ENCODE results near the gene RBM22. TPM values are rescaled to one million over a fixed set of nuclear protein-coding genes. Genes with fewer than 3 reads are reported as not detected.

Gene RBM22
- total RNA-seq, 1 donor from 2014 or later = 36.0 TPM

GRCh38 chr5:150690760-150691159 lies 10.1 kb downstream of the RBM22 start:
- TF ChIP-seq, protein P1, sequence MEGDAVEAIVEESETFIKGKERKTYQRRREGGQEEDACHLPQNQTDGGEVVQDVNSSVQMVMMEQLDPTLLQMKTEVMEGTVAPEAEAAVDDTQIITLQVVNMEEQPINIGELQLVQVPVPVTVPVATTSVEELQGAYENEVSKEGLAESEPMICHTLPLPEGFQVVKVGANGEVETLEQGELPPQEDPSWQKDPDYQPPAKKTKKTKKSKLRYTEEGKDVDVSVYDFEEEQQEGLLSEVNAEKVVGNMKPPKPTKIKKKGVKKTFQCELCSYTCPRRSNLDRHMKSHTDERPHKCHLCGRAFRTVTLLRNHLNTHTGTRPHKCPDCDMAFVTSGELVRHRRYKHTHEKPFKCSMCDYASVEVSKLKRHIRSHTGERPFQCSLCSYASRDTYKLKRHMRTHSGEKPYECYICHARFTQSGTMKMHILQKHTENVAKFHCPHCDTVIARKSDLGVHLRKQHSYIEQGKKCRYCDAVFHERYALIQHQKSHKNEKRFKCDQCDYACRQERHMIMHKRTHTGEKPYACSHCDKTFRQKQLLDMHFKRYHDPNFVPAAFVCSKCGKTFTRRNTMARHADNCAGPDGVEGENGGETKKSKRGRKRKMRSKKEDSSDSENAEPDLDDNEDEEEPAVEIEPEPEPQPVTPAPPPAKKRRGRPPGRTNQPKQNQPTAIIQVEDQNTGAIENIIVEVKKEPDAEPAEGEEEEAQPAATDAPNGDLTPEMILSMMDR (IDR thresholded peaks at IDR 0.05) = no peak
- Mint-ChIP-seq H3K27ac (ENCODE audit: unreplicated experiment) (no peak overlapping the region), H3K4me3 (ENCODE audit: unreplicated experiment) (no peak overlapping the region), H3K27me3 (ENCODE audit: low read depth) (no peaks in the 10 kb centered on the region), H3K9me3 (ENCODE audit: low read depth) (no peaks in the 10 kb centered on the region), H3K36me3 (ENCODE audit: low read depth) (peaks cover 48% of the 10 kb centered on the region), H3K4me1 (ENCODE audit: low read depth) (peaks cover 5% of the 10 kb centered on the region)
- DNase-seq (ENCODE audit: low spot score) = no peak

GRCh38 chr5:150689120-150689519 lies 11.7 kb downstream of the RBM22 start:
- TF ChIP-seq, protein P1 (IDR thresholded peaks at IDR 0.05) = no peak
- no peaks in the 10 kb centered on the region for H3K9me3 Mint-ChIP-seq (ENCODE audit: low read depth)
- peaks cover 33% of the 10 kb centered on the region for H3K36me3 Mint-ChIP-seq (ENCODE audit: low read depth)
- no peak for DNase-seq (ENCODE audit: low spot score)
- H3K4me1 Mint-ChIP-seq (ENCODE audit: low read depth) = no peaks in the 10 kb centered on the region
- no peak overlapping the region for H3K4me3 Mint-ChIP-seq (ENCODE audit: unreplicated experiment)
- no peaks in the 10 kb centered on the region for H3K27me3 Mint-ChIP-seq (ENCODE audit: low read depth)
- H3K27ac Mint-ChIP-seq (ENCODE audit: unreplicated experiment) = no peak overlapping the region

DNA sequence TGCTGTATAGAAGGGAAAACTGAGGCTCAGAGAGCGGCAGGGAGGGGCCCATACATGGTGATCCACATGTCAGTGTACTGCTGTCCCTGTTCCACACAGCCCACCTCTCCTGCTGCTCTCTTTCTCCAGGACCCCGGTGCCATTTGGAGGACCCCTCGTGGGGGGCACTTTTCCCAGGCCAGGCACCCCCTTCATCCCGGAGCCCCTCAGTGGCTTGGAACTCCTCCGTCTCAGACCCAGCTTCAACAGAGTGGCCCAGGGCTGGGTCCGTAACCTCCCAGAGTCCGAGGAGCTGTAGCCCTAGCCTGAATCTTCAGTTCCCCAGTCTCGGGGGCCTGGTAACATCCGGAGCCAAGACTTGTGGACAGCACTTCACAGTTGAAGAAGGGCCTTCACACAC lies 24.3 kb downstream of the RBM22 start:
- Mint-ChIP-seq H3K27ac (ENCODE audit: unreplicated experiment) (no peak overlapping the region), H3K4me1 (ENCODE audit: low read depth) (peaks cover 33% of the 10 kb centered on the region), H3K9me3 (ENCODE audit: low read depth) (no peaks in the 10 kb centered on the region), H3K36me3 (ENCODE audit: low read depth) (no peaks in the 10 kb centered on the region), H3K4me3 (ENCODE audit: unreplicated experiment) (no peak overlapping the region), H3K27me3 (ENCODE audit: low read depth) (no peaks in the 10 kb centered on the region)
- DNase-seq (ENCODE audit: low spot score) = no peak
- TF ChIP-seq, protein P1 (IDR thresholded peaks at IDR 0.05) = no peak

GRCh38 chr5:150675069-150675468 lies 25.8 kb downstream of the RBM22 start:
- Mint-ChIP-seq H3K4me3 (ENCODE audit: unreplicated experiment) (no peak overlapping the region), H3K36me3 (ENCODE audit: low read depth) (no peaks in the 10 kb centered on the region), H3K9me3 (ENCODE audit: low read depth) (no peaks in the 10 kb centered on the region), H3K27me3 (ENCODE audit: low read depth) (no peaks in the 10 kb centered on the region), H3K4me1 (ENCODE audit: low read depth) (peaks cover 37% of the 10 kb centered on the region), H3K27ac (ENCODE audit: unreplicated experiment) (peak overlapping the region; percentile 88)
- TF ChIP-seq, protein P1 (IDR thresholded peaks at IDR 0.05) = no peak
- no peak for DNase-seq (ENCODE audit: low spot score)

DNA sequence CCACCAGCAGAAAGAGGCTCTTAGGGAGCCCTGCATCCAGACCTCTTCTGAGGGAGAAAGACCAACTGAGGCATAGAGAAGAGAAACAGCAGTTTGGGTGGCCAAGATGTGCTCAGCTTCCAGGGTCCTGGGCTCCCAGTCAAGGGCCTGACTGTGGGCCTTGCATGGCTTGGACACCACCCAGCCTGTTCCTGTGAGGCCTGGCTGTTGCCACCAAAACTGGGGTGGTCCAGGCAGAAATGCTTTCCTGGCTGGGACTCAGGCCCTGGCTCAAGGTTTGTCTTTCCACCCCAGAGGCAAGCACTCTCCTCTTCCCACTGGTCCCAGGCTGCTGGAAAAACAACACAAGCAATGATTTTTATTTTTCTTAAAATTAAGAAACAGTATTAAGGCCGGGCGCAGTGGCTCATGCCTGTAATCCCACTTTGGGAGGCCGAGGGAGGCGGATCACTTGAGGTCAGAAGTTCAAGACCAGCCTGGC lies 26.5 kb downstream of the RBM22 start:
- H3K27me3 Mint-ChIP-seq (ENCODE audit: low read depth) = no peaks in the 10 kb centered on the region
- H3K4me1 Mint-ChIP-seq (ENCODE audit: low read depth) = peaks cover 37% of the 10 kb centered on the region
- H3K27ac Mint-ChIP-seq (ENCODE audit: unreplicated experiment) = peak overlapping the region; percentile 88
- no peaks in the 10 kb centered on the region for H3K9me3 Mint-ChIP-seq (ENCODE audit: low read depth)
- TF ChIP-seq, protein P1 (IDR thresholded peaks at IDR 0.05) = peak; percentile 28
- no peak for DNase-seq (ENCODE audit: low spot score)
- H3K4me3 Mint-ChIP-seq (ENCODE audit: unreplicated experiment) = no peak overlapping the region
- H3K36me3 Mint-ChIP-seq (ENCODE audit: low read depth) = no peaks in the 10 kb centered on the region

Measured in chondrocyte (in vitro differentiated cells).